ENCODE data around the gene BRINP1. TPM values are rescaled to one million over a fixed set of nuclear protein-coding genes. Genes with fewer than 3 reads are reported as not detected.

Gene BRINP1
- total RNA-seq, 1 experiment from 2014 or later, result not detected

DNA sequence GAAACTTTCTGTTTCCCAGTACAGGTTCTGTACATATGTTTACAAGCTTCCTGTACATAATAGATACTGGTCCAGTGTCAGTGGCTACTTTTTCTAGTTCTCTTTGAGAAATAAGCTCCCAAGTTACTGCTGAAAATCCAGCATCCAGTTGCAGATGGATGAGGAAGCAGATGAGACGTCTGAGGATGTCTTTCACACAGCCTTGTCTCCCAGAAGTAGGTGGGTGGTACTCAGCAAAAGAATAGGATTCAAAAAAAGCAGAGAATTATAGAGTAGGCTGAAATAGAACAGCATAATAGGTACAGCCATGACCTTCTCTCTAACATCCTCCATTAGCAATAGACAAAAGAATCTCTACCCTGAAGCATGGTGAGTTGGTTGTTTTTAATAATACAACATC is 77.7 kb downstream of the BRINP1 start:
- no peaks in the 10 kb centered on the region for H3K4me1 ChIP-seq (ENCODE audit: insufficient read depth, low read length, poor library complexity, severe bottlenecking)
- no peaks in the 10 kb centered on the region for H3K27me3 ChIP-seq (replicated peaks; ENCODE audit: insufficient read depth, low read depth, low read length, poor library complexity)
- POLR2A ChIA-PET (ENCODE audit: low non-redundant PET), result no interaction called here
- BruUV-seq (replicated peaks), result no TSS peak
- no peaks in the 10 kb centered on the region for H3K36me3 ChIP-seq (ENCODE audit: insufficient read depth, low read length, poor library complexity, severe bottlenecking)
- no peak overlapping the region for H3K4me3 ChIP-seq (ENCODE audit: low read depth, low read length, poor library complexity, severe bottlenecking)
- H3K27ac ChIP-seq (ENCODE audit: low read depth, low read length, poor library complexity, severe bottlenecking), result no peak overlapping the region
- intact Hi-C loops (cut with micrococcal nuclease; ENCODE audit: unreplicated experiment), result no loop called here
- no peak for DNase-seq (ENCODE audit: low spot score)
- no peaks in the 10 kb centered on the region for H3K9me3 ChIP-seq (ENCODE audit: low read depth, low read length, poor library complexity, severe bottlenecking)
- TF ChIP-seq, protein P1, sequence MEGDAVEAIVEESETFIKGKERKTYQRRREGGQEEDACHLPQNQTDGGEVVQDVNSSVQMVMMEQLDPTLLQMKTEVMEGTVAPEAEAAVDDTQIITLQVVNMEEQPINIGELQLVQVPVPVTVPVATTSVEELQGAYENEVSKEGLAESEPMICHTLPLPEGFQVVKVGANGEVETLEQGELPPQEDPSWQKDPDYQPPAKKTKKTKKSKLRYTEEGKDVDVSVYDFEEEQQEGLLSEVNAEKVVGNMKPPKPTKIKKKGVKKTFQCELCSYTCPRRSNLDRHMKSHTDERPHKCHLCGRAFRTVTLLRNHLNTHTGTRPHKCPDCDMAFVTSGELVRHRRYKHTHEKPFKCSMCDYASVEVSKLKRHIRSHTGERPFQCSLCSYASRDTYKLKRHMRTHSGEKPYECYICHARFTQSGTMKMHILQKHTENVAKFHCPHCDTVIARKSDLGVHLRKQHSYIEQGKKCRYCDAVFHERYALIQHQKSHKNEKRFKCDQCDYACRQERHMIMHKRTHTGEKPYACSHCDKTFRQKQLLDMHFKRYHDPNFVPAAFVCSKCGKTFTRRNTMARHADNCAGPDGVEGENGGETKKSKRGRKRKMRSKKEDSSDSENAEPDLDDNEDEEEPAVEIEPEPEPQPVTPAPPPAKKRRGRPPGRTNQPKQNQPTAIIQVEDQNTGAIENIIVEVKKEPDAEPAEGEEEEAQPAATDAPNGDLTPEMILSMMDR (conservative IDR thresholded peaks at IDR 0.05; ENCODE audit: low read depth, low read length), result no peak
- TF ChIP-seq EZH2 (IDR thresholded peaks at IDR 0.05; ENCODE audit: borderline replicate concordance, low read depth, low read length, poor library complexity, severe bottlenecking), result no peak
- CTCF ChIA-PET, result no interaction called here

DNA sequence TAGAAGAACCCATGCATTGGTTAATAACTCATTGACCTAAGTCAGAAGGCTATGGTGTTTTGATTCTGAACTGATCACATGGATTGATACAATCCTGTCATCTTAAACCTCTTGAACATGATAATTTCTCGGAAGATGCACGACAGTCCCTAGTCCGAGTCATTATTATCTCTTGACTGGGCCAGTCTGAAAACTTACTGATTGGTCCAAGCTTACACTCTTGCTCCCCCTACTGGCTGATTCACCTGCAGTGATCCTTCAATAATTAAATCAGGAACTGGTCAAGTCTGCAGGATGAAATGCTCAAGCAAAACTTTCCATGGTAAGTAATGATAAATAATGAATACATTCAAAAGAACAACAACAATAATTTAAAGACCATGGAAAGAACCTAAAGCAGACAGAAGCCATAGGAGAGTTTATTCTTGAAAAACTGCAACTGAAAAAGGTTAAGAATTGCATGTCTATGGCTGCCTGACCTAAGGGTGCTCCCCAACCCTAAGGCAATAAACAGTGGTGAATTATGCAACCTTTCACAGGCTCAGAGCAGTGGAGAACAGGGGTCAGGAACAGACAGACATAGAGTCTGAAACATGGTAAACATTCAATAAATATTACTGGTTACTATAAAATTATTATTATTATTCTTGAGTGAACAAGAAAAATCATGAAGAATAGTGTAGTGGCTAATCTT is 79.3 kb downstream of the BRINP1 start:
- intact Hi-C loops (cut with micrococcal nuclease; ENCODE audit: unreplicated experiment), result loop anchor here (5.0 kb wide), 1 partner anchor 768 kb away; no protein-coding TSS in a partner anchor
- H3K27me3 ChIP-seq (replicated peaks; ENCODE audit: insufficient read depth, low read depth, low read length, poor library complexity), result no peaks in the 10 kb centered on the region
- DNase-seq (ENCODE audit: low spot score), result peak; percentile 63
- no TSS peak for BruUV-seq (replicated peaks)
- H3K27ac ChIP-seq (ENCODE audit: low read depth, low read length, poor library complexity, severe bottlenecking), result no peak overlapping the region
- no peaks in the 10 kb centered on the region for H3K4me1 ChIP-seq (ENCODE audit: insufficient read depth, low read length, poor library complexity, severe bottlenecking)
- TF ChIP-seq, protein P1 (conservative IDR thresholded peaks at IDR 0.05; ENCODE audit: low read depth, low read length), result peak; percentile 80
- TF ChIP-seq EZH2 (IDR thresholded peaks at IDR 0.05; ENCODE audit: borderline replicate concordance, low read depth, low read length, poor library complexity, severe bottlenecking), result no peak
- POLR2A ChIA-PET (ENCODE audit: low non-redundant PET), result no interaction called here
- H3K4me3 ChIP-seq (ENCODE audit: low read depth, low read length, poor library complexity, severe bottlenecking), result no peak overlapping the region
- H3K36me3 ChIP-seq (ENCODE audit: insufficient read depth, low read length, poor library complexity, severe bottlenecking), result no peaks in the 10 kb centered on the region
- no peaks in the 10 kb centered on the region for H3K9me3 ChIP-seq (ENCODE audit: low read depth, low read length, poor library complexity, severe bottlenecking)
- CTCF ChIA-PET, result no interaction called here

GRCh38 chr9:119284587-119285337 is 84.5 kb downstream of the BRINP1 start:
- no TSS peak for BruUV-seq (replicated peaks)
- H3K27me3 ChIP-seq (replicated peaks; ENCODE audit: insufficient read depth, low read depth, low read length, poor library complexity), result no peaks in the 10 kb centered on the region
- CTCF ChIA-PET, result no interaction called here
- H3K4me1 ChIP-seq (ENCODE audit: insufficient read depth, low read length, poor library complexity, severe bottlenecking), result no peaks in the 10 kb centered on the region
- no peak overlapping the region for H3K27ac ChIP-seq (ENCODE audit: low read depth, low read length, poor library complexity, severe bottlenecking)
- H3K36me3 ChIP-seq (ENCODE audit: insufficient read depth, low read length, poor library complexity, severe bottlenecking), result no peaks in the 10 kb centered on the region
- intact Hi-C loops (cut with micrococcal nuclease; ENCODE audit: unreplicated experiment), result loop anchor here (5.0 kb wide), 1 partner anchor 762 kb away; no protein-coding TSS in a partner anchor
- H3K4me3 ChIP-seq (ENCODE audit: low read depth, low read length, poor library complexity, severe bottlenecking), result no peak overlapping the region
- H3K9me3 ChIP-seq (ENCODE audit: low read depth, low read length, poor library complexity, severe bottlenecking), result no peaks in the 10 kb centered on the region
- no peak for DNase-seq (ENCODE audit: low spot score)
- POLR2A ChIA-PET (ENCODE audit: low non-redundant PET), result no interaction called here
- TF ChIP-seq, protein P1 (conservative IDR thresholded peaks at IDR 0.05; ENCODE audit: low read depth, low read length), result no peak
- TF ChIP-seq EZH2 (IDR thresholded peaks at IDR 0.05; ENCODE audit: borderline replicate concordance, low read depth, low read length, poor library complexity, severe bottlenecking), result no peak
